OCI-LY1 (cell line): ENCODE data around the gene C1orf52.

Experiments used
- EZH2 ChIP-seq: fragments of 200-600 bp; sonication (generic), shearing (Covaris generic); IDR thresholded peaks from 2 replicates; pipeline ENCODE4 v1.8.0; 2017; ENCODE audit warnings: borderline replicate concordance, mixed run types, mild to moderate bottlenecking, antibody characterized with exemption, low read length, moderate library complexity, mixed read lengths
- TF ChIP-seq, protein P1 (sequence below): fragments of 200-600 bp; sonication (generic), shearing (Covaris generic); IDR thresholded peaks from 2 replicates; pipeline ENCODE4 v1.5.1; 2017; ENCODE audit warnings: mild to moderate bottlenecking, antibody characterized with exemption, low read length, moderate library complexity, mixed read lengths

DNA sequence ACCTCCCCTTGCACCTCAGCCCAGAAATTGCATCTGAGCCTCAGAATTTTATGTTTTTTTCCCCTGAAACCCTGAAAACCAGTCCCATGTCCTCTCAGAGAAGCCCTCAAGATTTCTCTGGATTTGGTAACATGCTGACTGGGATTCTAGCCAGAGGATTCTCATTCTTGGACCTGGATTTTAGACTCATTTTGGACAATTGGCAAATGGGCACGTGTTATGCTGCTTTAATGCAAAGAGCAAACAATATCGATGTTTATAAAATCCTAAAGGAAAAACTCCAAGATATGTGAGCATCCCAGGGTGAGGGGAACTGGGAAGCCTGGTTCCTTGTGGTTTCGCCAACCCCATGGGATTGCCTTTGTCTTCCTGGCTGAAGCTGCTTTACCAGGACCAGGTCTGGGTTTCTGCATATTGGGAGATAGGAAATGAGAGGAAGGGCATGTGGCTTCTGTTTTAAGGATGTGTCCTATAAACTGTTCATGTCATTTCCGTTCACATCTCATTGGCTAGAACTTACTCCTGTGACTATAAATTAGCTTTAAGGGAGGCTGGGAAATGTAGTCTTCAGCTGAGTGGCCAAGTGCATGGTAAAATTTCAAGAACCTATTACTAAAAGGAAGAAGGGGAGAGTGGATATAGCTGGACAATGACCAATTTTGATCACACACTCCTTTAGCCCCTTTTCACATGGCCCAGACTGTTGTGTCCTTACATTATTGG lies 44.1 kb upstream of the C1orf52 start:
- TF ChIP-seq, protein P1, sequence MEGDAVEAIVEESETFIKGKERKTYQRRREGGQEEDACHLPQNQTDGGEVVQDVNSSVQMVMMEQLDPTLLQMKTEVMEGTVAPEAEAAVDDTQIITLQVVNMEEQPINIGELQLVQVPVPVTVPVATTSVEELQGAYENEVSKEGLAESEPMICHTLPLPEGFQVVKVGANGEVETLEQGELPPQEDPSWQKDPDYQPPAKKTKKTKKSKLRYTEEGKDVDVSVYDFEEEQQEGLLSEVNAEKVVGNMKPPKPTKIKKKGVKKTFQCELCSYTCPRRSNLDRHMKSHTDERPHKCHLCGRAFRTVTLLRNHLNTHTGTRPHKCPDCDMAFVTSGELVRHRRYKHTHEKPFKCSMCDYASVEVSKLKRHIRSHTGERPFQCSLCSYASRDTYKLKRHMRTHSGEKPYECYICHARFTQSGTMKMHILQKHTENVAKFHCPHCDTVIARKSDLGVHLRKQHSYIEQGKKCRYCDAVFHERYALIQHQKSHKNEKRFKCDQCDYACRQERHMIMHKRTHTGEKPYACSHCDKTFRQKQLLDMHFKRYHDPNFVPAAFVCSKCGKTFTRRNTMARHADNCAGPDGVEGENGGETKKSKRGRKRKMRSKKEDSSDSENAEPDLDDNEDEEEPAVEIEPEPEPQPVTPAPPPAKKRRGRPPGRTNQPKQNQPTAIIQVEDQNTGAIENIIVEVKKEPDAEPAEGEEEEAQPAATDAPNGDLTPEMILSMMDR = no peak
- TF ChIP-seq EZH2 = no peak
